Left cardiac atrium (tissue), 4 donors: Measurements from ENCODE around the gene ADGRG4. TPM values are rescaled to one million over a fixed set of nuclear protein-coding genes. Genes with fewer than 3 reads are reported as not detected.
"Not testable (repeated sequence)": the region's sequence is repeated elsewhere in the genome, so short reads cannot be mapped to it uniquely, and the experiment has no call there.

ENCODE experiments used
- ATAC-seq, 2 donors: fragments of 200-7000 bp; cut with Tn5 transposase; one replicate each; pipeline ENCODE4 v1.9.1; 2020; ENCODE audit warnings: mild to moderate bottlenecking in 2 of 2, moderate library complexity in 2 of 2
- DNase-seq: peaks from one replicate; pipeline ENCODE4 v3.0.0-alpha.2; 2020
- intact Hi-C, 2 donors: fragments of 100-400 bp; cut with DNase I; formaldehyde crosslinking; loops; one replicate each; pipeline versions ENCODE4 v1.14.1 to v1.15.1; 2022 to 2023
- long read RNA-seq: library from polyadenylated mRNA; unstranded; transcript quantifications from one replicate; pipeline ENCODE4 v2.0.0, GENCODE V29; 2021
- total RNA-seq, 2 donors: library from RNA; stranded (reverse); fragmentation: NEBNext Ultra II Directional; extraction: Animal tissue kit (Norgen Biotek cat#: 25700); gene quantifications; one replicate each; pipeline ENCODE4 v1.2.1, GENCODE V29; 2021
- donor health status: DM: no; HTN: yes; CAD: no.
- donor health status: DM: no; HTN: yes; CAD: no; lungs with severe emphysema.
- donor health status: DM: yes; HTN: yes; CAD: no.
- donor health status: Dilated cardiomyopathy.

ADGRG4 gene
- under 1 TPM in 1 of 2 donors, not detected in 1; 0.03 TPM for total RNA-seq
- long read RNA-seq: 0 reads

GRCh38 chrX:136300721-136301120 is at the start of gene ADGRG4:
Gene ADGRG4 (plus strand): TSS chrX:136300963. CDS start chrX:136308778, 7,815 bp downstream.
- intact Hi-C loops, DNase-seq, ATAC-seq: not testable (repeated sequence)

- ATAC-seq (peak; percentile 94 to 98), DNase-seq (peak; percentile 77)
- intact Hi-C loops: no loop called here
Measured at GRCh38 chrX:136251041-136251991, 49.4 kb upstream of the ADGRG4 start, which contains the start of gene MAP7D3. Gene MAP7D3 (minus strand): TSS chrX:136251400. CDS start chrX:136251358, 42 bp downstream.

- no peak for DNase-seq
- intact Hi-C loops: no loop called here
- no peak for ATAC-seq
Measured at GRCh38 chrX:136255541-136255940, 45.2 kb upstream of the ADGRG4 start.

GRCh38 chrX:136256026-136256425 is 44.7 kb upstream of the ADGRG4 start:
- DNase-seq: no peak
- ATAC-seq: no peak
- intact Hi-C loops: no loop called here

- DNase-seq: no peak
- ATAC-seq: no peak
- intact Hi-C loops: no loop called here
Measured at GRCh38 chrX:136258951-136259350, 41.8 kb upstream of the ADGRG4 start.

GRCh38 chrX:136259543-136259942 is 41.2 kb upstream of the ADGRG4 start:
- intact Hi-C loops: no loop called here
- DNase-seq (no peak), ATAC-seq (peak; percentile 38 to 81)

GRCh38 chrX:136260776-136261175 is 40.0 kb upstream of the ADGRG4 start:
- ATAC-seq (no peak), DNase-seq (no peak)
- intact Hi-C loops: no loop called here

- ATAC-seq: no peak
- DNase-seq: no peak
- intact Hi-C loops: no loop called here
Measured at GRCh38 chrX:136261321-136261720, 39.4 kb upstream of the ADGRG4 start.

GRCh38 chrX:136262243-136262642 is 38.5 kb upstream of the ADGRG4 start:
- DNase-seq (no peak), ATAC-seq (peak in 1 of 2 donors; percentile 23)
- intact Hi-C loops: no loop called here

- DNase-seq: no peak
- ATAC-seq: no peak
- intact Hi-C loops: no loop called here
Measured at GRCh38 chrX:136262812-136263315, 37.9 kb upstream of the ADGRG4 start.

- intact Hi-C loops: loop anchor here in 1 of 2 donors (5.0 kb wide), 1 partner anchor 100 kb away; no protein-coding TSS in a partner anchor
- DNase-seq: no peak
- ATAC-seq: no peak
Measured at GRCh38 chrX:136266828-136267227, 33.9 kb upstream of the ADGRG4 start.

GRCh38 chrX:136268051-136269048 is 32.4 kb upstream of the ADGRG4 start:
- no peak for ATAC-seq
- no peak for DNase-seq
- intact Hi-C loops: loop anchor here in 1 of 2 donors (2.0 to 5.0 kb wide), 2 partner anchors 101 to 242 kb away; no protein-coding TSS in a partner anchor

- intact Hi-C loops: loop anchor here (2.0 to 10.0 kb wide), 3 partner anchors 103 to 245 kb away; no protein-coding TSS in a partner anchor
- DNase-seq: no peak
- ATAC-seq: no peak
Measured at GRCh38 chrX:136269921-136270320, 30.8 kb upstream of the ADGRG4 start.

GRCh38 chrX:136271300-136271699 is 29.5 kb upstream of the ADGRG4 start:
- intact Hi-C loops: loop anchor here in 1 of 2 donors (10.0 kb wide), 1 partner anchor 246 kb away; no protein-coding TSS in a partner anchor
- ATAC-seq: no peak

GRCh38 chrX:136272325-136272724 is 28.4 kb upstream of the ADGRG4 start:
- DNase-seq (no peak), ATAC-seq (no peak)
- intact Hi-C loops: loop anchor here in 1 of 2 donors (10.0 kb wide), 1 partner anchor 248 kb away; no protein-coding TSS in a partner anchor

More at GRCh38 chrX:136271300-136271699, 29.5 kb upstream of the ADGRG4 start:
- no peak for DNase-seq

GRCh38 chrX:136273986-136274385 is 26.8 kb upstream of the ADGRG4 start:
- DNase-seq: no peak
- intact Hi-C loops: loop anchor here in 1 of 2 donors (10.0 kb wide), 1 partner anchor 249 kb away; no protein-coding TSS in a partner anchor
- ATAC-seq: peak in 1 of 2 donors; percentile 38

GRCh38 chrX:136275553-136275952 is 25.2 kb upstream of the ADGRG4 start:
- no peak for DNase-seq
- ATAC-seq: no peak
- intact Hi-C loops: loop anchor here in 1 of 2 donors (10.0 kb wide), 1 partner anchor 251 kb away; no protein-coding TSS in a partner anchor

- DNase-seq, intact Hi-C loops, ATAC-seq: not testable (repeated sequence)
Measured at GRCh38 chrX:136286375-136286774, 14.4 kb upstream of the ADGRG4 start.
